HL-60/S4 (cell line): ENCODE results near the gene GULP1.
"Not testable (repeated sequence)": the region's sequence is repeated elsewhere in the genome, so short reads cannot be mapped to it uniquely, and the experiment has no call there.

Experiments
- in situ Hi-C: fragments of 300-500 bp; cut with MboI; formaldehyde crosslinking; loops from 2 replicates; pipeline ENCODE4 v1.14.3; 2022; ENCODE audit warnings: low sequenced_read_pairs

GULP1 gene

GRCh38 chr2:188459061-188459460 is 167.4 kb downstream of the GULP1 start:
- in situ Hi-C loops, result no loop called here

DNA sequence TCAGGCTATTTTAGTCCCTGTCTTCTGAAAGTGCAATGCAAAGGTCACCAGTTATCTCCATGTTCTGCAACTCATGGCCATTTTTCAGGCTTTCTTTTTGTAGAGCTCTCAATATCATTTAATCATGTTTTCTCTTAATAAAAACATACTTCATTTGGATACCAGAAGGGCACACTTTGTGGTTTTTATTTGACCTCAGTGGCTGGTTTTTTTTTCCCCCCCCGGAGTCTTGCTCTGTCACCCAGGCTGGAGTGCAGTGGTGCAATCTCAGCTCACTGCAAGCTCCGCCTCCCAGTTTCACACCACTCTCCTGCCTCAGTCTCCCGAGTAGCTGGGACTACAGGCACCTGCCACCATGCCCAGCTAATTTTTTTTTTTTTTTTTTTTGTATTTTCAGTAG is 174.4 kb downstream of the GULP1 start:
- in situ Hi-C loops, result not testable (repeated sequence)

DNA sequence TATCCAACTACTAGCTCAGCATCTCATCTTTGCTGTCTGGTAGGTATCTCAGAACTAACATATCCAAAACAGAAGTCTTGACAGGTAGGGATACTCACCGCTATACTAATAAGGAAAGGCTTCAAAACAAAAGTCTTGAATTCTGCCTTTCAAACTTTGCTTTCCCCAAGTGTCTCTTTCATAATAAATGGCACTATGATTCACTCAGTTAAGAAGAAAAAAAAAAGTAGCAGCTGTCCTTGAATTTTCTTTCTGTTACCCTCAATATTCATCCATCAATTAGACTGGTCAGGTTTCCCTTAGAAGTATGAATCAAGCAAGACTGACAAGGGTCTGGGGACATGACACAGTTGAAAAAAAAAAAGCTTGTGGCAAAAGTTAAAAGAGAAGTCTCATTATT is 175.1 kb downstream of the GULP1 start:
- in situ Hi-C loops, result no loop called here

DNA sequence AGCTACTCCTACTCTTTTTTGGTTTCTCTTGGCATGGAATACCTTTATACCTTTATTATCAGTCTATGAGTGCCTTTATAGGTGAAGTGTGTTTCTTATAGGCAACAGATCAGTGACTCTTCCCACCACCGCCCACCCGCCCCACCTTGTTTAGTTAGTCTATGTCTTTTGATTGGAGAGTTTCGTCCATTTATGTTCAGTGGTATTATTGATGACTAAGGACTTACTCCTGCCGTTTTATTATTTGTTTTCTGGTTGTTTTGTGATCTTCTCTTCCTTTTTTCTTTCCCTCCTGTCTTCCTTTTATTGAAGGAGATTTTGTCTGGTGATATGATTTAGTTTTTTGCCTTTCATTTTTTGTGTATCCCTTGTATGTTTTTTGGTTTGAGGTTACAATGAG is 179.5 kb downstream of the GULP1 start:
- in situ Hi-C loops, result no loop called here

GRCh38 chr2:188473306-188473705 is 181.6 kb downstream of the GULP1 start:
- in situ Hi-C loops, result no loop called here

DNA sequence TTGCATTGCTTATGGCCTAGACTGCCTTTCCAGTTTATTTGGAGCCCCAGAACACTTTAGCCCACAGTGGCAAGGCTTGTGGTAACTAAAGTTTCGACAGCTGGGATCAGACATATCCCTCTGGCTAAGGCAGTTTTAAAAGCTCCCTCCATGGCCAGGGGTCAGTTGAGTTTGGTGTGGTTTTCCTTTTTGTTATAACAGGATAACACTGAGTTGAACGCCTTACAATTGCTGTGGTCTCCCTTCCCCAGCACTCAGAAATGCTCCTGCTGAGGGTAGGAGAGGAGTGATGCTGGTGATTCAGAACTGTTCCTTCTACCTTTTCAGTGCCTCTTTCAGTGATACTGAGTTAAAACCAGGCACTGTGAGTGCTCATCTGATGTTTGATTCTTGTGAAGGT is 182.6 kb downstream of the GULP1 start:
- in situ Hi-C loops, result no loop called here

DNA sequence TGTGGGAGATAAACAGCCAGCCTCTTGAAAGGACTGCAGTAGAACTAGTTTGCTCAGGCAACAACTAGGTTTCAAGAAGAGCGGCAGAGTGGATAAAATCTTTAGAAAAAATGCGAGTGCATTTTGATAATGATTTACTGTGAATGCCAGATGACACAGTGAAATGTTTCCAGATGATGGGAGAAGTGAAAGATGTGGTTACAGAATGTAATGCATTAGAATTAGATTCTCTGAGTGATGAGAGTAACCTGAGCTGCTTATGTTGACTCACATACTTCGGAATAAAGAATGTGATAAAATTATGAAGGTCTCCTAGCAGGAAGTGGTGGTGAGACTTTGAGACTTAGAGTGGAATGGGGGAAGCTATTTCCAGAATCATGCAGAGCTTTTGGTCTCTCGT is 184.3 kb downstream of the GULP1 start:
- in situ Hi-C loops, result no loop called here

- in situ Hi-C loops, result no loop called here
These were observed 186.0 kb downstream of the GULP1 start for GRCh38 chr2:188477564-188478103.

- in situ Hi-C loops, result no loop called here
These were observed 187.1 kb downstream of the GULP1 start for GRCh38 chr2:188478724-188479123.

- in situ Hi-C loops, result no loop called here
These were observed 189.8 kb downstream of the GULP1 start for GRCh38 chr2:188481474-188481873.

DNA sequence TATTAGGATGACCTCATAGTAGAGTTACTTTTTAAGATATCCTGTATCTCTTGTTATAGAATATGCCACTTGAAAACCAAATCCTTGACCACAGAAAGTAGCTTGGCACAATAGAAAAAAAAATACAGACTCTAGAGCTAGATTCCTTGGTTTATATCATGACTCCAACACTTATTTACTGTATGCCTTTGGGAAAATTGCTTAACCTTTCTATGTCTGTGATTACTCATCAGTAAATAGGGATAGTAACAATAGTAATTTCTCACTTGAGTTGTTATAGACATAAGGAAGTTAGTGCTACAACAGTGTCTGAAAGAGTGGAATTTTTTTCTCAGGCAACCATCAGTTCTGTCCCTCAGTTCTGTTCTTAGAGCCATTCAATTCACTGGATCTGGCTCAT is 193.8 kb downstream of the GULP1 start:
- in situ Hi-C loops, result no loop called here

GRCh38 chr2:188492751-188493150 is 201.1 kb downstream of the GULP1 start:
- in situ Hi-C loops, result no loop called here

GRCh38 chr2:188494906-188495305 is 203.2 kb downstream of the GULP1 start:
- in situ Hi-C loops, result no loop called here

GRCh38 chr2:188495969-188496431 is 204.3 kb downstream of the GULP1 start:
- in situ Hi-C loops, result no loop called here

GRCh38 chr2:188497726-188498125 is 206.1 kb downstream of the GULP1 start:
- in situ Hi-C loops, result no loop called here

- in situ Hi-C loops, result loop anchor here (25.0 kb wide), 1 partner anchor 908 kb away; no protein-coding TSS in a partner anchor
These were observed 212.3 kb downstream of the GULP1 start for GRCh38 chr2:188503975-188504374.

- in situ Hi-C loops, result loop anchor here (25.0 kb wide), 1 partner anchor 905 kb away; no protein-coding TSS in a partner anchor
These were observed 215.2 kb downstream of the GULP1 start for GRCh38 chr2:188506843-188507242.

DNA sequence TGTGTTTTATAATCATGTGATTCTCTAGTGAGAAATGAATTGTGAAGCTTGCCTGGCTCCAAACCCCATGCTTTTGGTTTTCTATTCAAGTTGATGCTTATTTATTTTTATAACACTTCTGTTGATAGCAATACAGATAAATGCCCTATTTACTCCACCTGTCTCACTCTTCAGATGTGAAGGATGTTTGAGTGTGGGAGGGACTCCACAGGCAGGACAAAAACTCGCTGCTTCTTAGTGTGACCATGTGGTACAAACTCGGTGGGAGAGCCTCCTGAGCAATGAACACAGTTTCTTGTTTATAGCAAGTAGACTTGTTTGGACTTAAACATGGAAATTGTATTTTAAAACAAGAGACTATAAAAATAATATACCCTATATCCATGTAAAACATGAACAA is 219.7 kb downstream of the GULP1 start:
- in situ Hi-C loops, result loop anchor here (25.0 kb wide), 1 partner anchor 901 kb away; no protein-coding TSS in a partner anchor

DNA sequence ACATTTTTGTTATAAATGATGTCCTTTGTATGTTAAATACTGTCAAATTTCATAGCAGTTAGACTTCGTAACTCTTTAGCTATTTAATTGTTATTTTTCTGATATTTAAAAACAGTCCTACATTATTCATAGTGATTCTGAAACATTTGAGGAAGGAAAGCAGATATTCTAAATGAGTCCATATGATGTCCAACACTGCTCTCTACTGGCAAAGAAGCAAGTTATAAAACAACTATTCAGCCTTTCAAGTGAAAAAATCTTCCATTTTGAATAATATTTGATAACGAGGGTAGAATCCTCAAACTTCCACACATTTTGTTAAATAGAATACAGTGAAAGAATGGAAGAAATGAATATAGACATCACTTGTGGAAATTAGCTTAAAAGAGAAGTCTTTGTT is 220.8 kb downstream of the GULP1 start:
- in situ Hi-C loops, result loop anchor here (25.0 kb wide), 1 partner anchor 900 kb away; no protein-coding TSS in a partner anchor

DNA sequence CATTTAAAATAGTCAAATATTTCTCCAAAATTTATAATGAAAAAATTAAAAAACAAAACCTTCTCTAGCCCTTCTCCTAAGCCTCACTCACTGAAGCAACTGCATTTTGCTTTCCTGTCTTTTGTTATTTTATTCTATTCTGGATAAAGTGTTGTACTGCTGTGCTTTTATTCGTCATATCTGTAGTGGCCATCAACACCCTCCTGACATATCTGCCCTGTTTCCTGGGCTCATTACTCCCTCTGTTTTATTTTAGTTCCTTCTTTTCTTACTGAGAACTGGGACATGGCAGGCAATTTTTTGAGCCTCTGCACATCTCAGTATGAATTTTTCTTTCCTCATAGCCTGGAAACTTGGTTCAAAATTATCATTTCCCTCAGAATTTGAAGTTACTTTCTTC is 224.2 kb downstream of the GULP1 start:
- in situ Hi-C loops, result loop anchor here (25.0 kb wide), 1 partner anchor 896 kb away; no protein-coding TSS in a partner anchor

DNA sequence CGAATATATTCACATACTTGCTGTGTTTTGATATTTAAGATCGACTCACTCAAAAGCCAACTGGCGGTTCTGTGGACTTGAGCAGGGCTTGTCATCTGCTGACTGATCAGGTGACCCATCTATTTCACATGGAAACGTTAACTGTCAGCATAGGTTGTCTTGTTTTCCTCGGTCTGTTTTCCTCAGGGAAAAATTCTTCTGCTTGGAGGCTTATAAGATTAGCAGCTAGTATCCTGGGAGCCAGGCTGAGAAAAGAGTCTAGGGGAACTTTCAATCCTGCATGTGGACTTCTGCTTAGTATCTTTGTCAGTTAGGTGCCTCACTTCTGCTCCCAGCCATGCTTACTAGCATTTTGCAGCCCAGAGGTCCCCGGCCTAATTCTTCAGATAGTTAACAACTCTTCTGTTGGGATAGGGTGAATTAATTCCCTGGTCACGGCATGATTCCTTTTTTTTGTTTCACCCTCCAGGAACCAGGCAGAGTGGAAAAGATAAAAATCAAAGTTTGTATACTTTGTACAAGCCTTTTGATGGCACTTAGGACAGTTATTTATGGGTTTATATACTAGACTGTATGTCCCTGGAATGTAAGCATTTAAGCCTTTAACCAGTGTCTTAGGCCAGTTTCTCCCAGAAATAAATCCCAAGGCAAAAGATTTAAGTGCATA is 226.0 kb downstream of the GULP1 start:
- in situ Hi-C loops, result loop anchor here (25.0 kb wide), 1 partner anchor 895 kb away; no protein-coding TSS in a partner anchor

DNA sequence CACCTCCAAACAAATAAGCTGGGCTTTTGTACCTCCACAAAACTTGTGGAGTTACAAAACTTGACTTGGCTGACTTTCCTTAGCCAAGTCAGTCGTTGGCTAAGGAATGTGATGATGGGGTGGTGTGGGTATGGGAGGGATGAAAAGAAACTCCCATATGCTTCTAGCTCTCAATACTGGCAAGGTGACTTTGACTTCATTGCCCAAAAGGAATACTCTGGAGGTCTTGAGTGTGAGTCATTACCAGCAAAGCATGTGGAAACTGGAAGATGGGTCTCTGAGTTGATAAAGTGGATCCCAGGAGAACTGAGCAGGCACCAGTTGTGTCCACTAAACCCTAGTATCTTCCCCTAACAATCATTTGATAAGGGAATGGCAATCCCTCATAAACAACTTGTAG is 226.7 kb downstream of the GULP1 start:
- in situ Hi-C loops, result loop anchor here (25.0 kb wide), 1 partner anchor 894 kb away; no protein-coding TSS in a partner anchor
